ENCODE data around the gene ANK2. TPM values are rescaled to one million over a fixed set of nuclear protein-coding genes. Genes with fewer than 3 reads are reported as not detected.

The ANK2 gene
- total and polyA plus RNA-seq, 4 donors, result 1.1 to 61.2 (median 12.5) TPM

GRCh38 chr4:113145519-113146291 lies 96.3 kb downstream of the ANK2 start:
- Histone ChIP-seq H3K36me3 (ENCODE audit: control insufficient read depth in 4 of 4, insufficient read depth in 4 of 4, low read length in 4 of 4) (no peaks in the 10 kb centered on the region), H3K9ac (ENCODE audit: insufficient read depth in 1 of 2, low read length in 2 of 2) (no peak overlapping the region), H3K9me3 (ENCODE audit: control insufficient read depth in 4 of 4, insufficient read depth in 3 of 4, low read length in 3 of 4) (no peaks in the 10 kb centered on the region), H3K4me3 (no peak overlapping the region), H3K27ac (ENCODE audit: low read depth in 1 of 2, low read length in 1 of 2) (peak overlapping the region in 1 of 2 donors; percentile 82), H3K27me3 (ENCODE audit: control insufficient read depth in 3 of 3, insufficient read depth in 3 of 3, low read length in 2 of 3) (no peaks in the 10 kb centered on the region), H3K4me1 (ENCODE audit: control insufficient read depth in 5 of 5, insufficient read depth in 5 of 5, low read length in 5 of 5) (peaks cover 4 to 10% (median 7%) of the 10 kb centered on the region in 5 donors)
- DNase-seq (peak in 1 of 3 donors; percentile 10), ATAC-seq (ENCODE audit: insufficient read depth, low FRiP score) (no peak)
- WGBS, 2 donors, result 61 to 65% methylated on average over 8 of the region's 8 CpGs
- TF ChIP-seq, protein P1, sequence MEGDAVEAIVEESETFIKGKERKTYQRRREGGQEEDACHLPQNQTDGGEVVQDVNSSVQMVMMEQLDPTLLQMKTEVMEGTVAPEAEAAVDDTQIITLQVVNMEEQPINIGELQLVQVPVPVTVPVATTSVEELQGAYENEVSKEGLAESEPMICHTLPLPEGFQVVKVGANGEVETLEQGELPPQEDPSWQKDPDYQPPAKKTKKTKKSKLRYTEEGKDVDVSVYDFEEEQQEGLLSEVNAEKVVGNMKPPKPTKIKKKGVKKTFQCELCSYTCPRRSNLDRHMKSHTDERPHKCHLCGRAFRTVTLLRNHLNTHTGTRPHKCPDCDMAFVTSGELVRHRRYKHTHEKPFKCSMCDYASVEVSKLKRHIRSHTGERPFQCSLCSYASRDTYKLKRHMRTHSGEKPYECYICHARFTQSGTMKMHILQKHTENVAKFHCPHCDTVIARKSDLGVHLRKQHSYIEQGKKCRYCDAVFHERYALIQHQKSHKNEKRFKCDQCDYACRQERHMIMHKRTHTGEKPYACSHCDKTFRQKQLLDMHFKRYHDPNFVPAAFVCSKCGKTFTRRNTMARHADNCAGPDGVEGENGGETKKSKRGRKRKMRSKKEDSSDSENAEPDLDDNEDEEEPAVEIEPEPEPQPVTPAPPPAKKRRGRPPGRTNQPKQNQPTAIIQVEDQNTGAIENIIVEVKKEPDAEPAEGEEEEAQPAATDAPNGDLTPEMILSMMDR (IDR thresholded peaks at IDR 0.05; ENCODE audit: control extremely low read depth, extremely low read depth), result no peak

- H3K9ac ChIP-seq (ENCODE audit: insufficient read depth in 1 of 2, low read length in 2 of 2), result peak overlapping the region in 1 of 2 donors; percentile 57
- H3K4me1 ChIP-seq (ENCODE audit: control insufficient read depth in 5 of 5, insufficient read depth in 5 of 5, low read length in 5 of 5), result peaks cover 4 to 10% (median 7%) of the 10 kb centered on the region in 5 donors
- WGBS, 2 donors, result 38 to 53% methylated on average over 10 of the region's 10 CpGs
- no peaks in the 10 kb centered on the region for H3K27me3 ChIP-seq (ENCODE audit: control insufficient read depth in 3 of 3, insufficient read depth in 3 of 3, low read length in 2 of 3)
- H3K9me3 ChIP-seq (ENCODE audit: control insufficient read depth in 4 of 4, insufficient read depth in 3 of 4, low read length in 3 of 4), result no peaks in the 10 kb centered on the region
- no peaks in the 10 kb centered on the region for H3K36me3 ChIP-seq (ENCODE audit: control insufficient read depth in 4 of 4, insufficient read depth in 4 of 4, low read length in 4 of 4)
- no peak overlapping the region for H3K4me3 ChIP-seq
- TF ChIP-seq, protein P1 (IDR thresholded peaks at IDR 0.05; ENCODE audit: control extremely low read depth, extremely low read depth), result no peak
- ATAC-seq (ENCODE audit: insufficient read depth, low FRiP score), result no peak
- peak overlapping the region; percentile 2 to 95 for H3K27ac ChIP-seq (ENCODE audit: low read depth in 1 of 2, low read length in 1 of 2)
- peak in 2 of 3 donors; percentile 37 to 42 for DNase-seq
Observed at GRCh38 chr4:113146876-113147358, 97.5 kb downstream of the ANK2 start.

DNA sequence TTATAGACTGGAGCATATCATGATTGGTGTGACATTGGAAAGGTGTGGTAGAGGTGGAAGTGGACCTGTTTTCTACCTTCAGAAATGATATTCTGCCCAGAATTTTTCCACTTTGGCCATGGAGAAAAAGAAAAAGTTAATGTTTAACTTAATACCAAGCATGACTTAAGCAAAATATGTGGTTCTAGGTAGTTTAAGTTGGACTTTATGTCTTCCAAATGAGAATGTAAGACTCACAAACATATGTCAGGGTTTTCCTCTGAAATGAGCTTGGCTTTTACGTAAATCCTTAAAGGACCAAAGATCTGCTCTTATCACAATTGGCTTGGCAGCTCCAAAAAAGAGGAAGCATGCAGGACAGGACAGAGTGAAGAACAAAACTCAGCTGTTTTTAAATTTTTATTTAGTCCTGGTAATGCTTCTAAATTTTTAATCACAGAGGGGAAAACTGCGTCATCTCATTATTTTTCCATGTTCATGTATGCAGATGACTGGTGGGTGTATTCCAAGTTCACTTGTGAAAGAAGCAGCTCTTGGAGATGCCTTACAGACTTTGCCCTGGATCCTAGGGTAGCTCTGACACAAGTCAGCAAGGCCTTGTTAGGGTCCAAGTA lies 98.2 kb downstream of the ANK2 start:
- Histone ChIP-seq H3K9me3 (ENCODE audit: control insufficient read depth in 4 of 4, insufficient read depth in 3 of 4, low read length in 3 of 4) (no peaks in the 10 kb centered on the region), H3K9ac (ENCODE audit: insufficient read depth in 1 of 2, low read length in 2 of 2) (no peak overlapping the region), H3K27ac (ENCODE audit: low read depth in 1 of 2, low read length in 1 of 2) (peak overlapping the region in 1 of 2 donors; percentile 95), H3K27me3 (ENCODE audit: control insufficient read depth in 3 of 3, insufficient read depth in 3 of 3, low read length in 2 of 3) (no peaks in the 10 kb centered on the region), H3K36me3 (ENCODE audit: control insufficient read depth in 4 of 4, insufficient read depth in 4 of 4, low read length in 4 of 4) (no peaks in the 10 kb centered on the region), H3K4me3 (no peak overlapping the region), H3K4me1 (ENCODE audit: control insufficient read depth in 5 of 5, insufficient read depth in 5 of 5, low read length in 5 of 5) (peaks cover 4 to 8% (median 7%) of the 10 kb centered on the region in 5 donors)
- no peak for ATAC-seq (ENCODE audit: insufficient read depth, low FRiP score)
- WGBS, 2 donors, result 64 to 66% methylated on average over 2 of the region's 2 CpGs
- DNase-seq, result peak in 2 of 3 donors; percentile 51 to 59
- TF ChIP-seq, protein P1 (IDR thresholded peaks at IDR 0.05; ENCODE audit: control extremely low read depth, extremely low read depth), result no peak
